Naive thymus-derived CD8-positive, alpha-beta T cell (primary cell): ENCODE measurements around the gene NID2. TPM values are rescaled to one million over a fixed set of nuclear protein-coding genes. Genes with fewer than 3 reads are reported as not detected.

ENCODE experiments used
- ATAC-seq, 2 donors: fragments of 150-1000 bp; cut with Tn5 transposase in 1 of 2; sonication (Bioruptor Pico), chemical (Tn5 transposase) in 1 of 2; 1 replicate in 1 of 2; 2 replicates in 1 of 2; pipeline ENCODE4 v1.10.0; 2021; ENCODE audit warnings: mild to moderate bottlenecking in 2 of 2, moderate library complexity in 2 of 2
- POLR2A ChIA-PET: fragments of 350-600 bp; sonication (Branson Sonifier 250); formaldehyde crosslinking; loops from one replicate; lab custom pipeline; 2021; ENCODE audit warnings: antibody characterized with exemption; lab: Charles Lee
- DNase-seq, 10 donors: peaks; one replicate each; pipeline versions ENCODE4 v3.0.0 to v3.0.0-alpha.2; 2020 to 2022
- H3K27ac Mint-ChIP-seq, 10 donors: one replicate each; pipeline ENCODE4 v1.8.0; 2020 to 2022; ENCODE audit warnings: mild to moderate bottlenecking in 10 of 10, mixed read lengths in 10 of 10, moderate library complexity in 4 of 10, inconsistent platforms in 1 of 10
- H3K27me3 Mint-ChIP-seq, 5 donors: one replicate each; pipeline ENCODE4 v1.8.0; 2021 to 2022; ENCODE audit warnings: mixed read lengths in 5 of 5
- H3K36me3 Mint-ChIP-seq, 3 donors: one replicate each; pipeline ENCODE4 v1.8.0; 2020 to 2022; ENCODE audit warnings: mixed read lengths in 3 of 3, mild to moderate bottlenecking in 2 of 3, inconsistent platforms in 1 of 3
- H3K4me1 Mint-ChIP-seq, 4 donors: one replicate each; pipeline ENCODE4 v1.8.0; 2021 to 2022; ENCODE audit warnings: mixed read lengths in 4 of 4
- H3K4me3 Mint-ChIP-seq, 10 donors: one replicate each; pipeline ENCODE4 v1.8.0; 2020 to 2022; ENCODE audit warnings: mild to moderate bottlenecking in 10 of 10, mixed read lengths in 10 of 10, moderate library complexity in 6 of 10, inconsistent platforms in 1 of 10
- H3K9me3 Mint-ChIP-seq, 9 donors: one replicate each; pipeline ENCODE4 v1.8.0; 2020 to 2022; ENCODE audit warnings: mixed read lengths in 9 of 9, mild to moderate bottlenecking in 3 of 9, inconsistent platforms in 1 of 9, moderate library complexity in 1 of 9
- polyA plus RNA-seq, 3 donors: library from polyadenylated mRNA; unstranded; fragments of 300-500 nt; fragmentation: Illumina TruSeq; gene quantifications; one replicate each; pipeline ENCODE4 v1.2.3, GENCODE V29; 2021
- total RNA-seq, 8 experiments: library from RNA in 2 of 8; stranded (reverse) in 2 of 8; gene quantifications; one replicate each; pipeline ENCODE4 v1.2.3 and lab custom pipeline; 2021 to 2026

NID2 gene
- total and polyA plus RNA-seq, 5 experiments from 2014 or later, result 0.22 to 0.98 (median 0.62) TPM; not detected in 2

- no peaks in the 10 kb centered on the region for H3K9me3 Mint-ChIP-seq
- H3K4me3 Mint-ChIP-seq, result no peak overlapping the region
- no peak for ATAC-seq
- peaks cover 0 to 1% (median 0%) of the 10 kb centered on the region in 3 donors for H3K36me3 Mint-ChIP-seq
- POLR2A ChIA-PET, result no interaction called here
- no peak for DNase-seq
- H3K27me3 Mint-ChIP-seq, result peaks cover 2 to 12% (median 6%) of the 10 kb centered on the region in 5 donors
- no peaks in the 10 kb centered on the region for H3K4me1 Mint-ChIP-seq
- H3K27ac Mint-ChIP-seq, result no peak overlapping the region
These were observed 26.5 kb upstream of the NID2 start for GRCh38 chr14:52095336-52095735.

- Mint-ChIP-seq H3K27ac (no peak overlapping the region), H3K4me3 (no peak overlapping the region)
These were observed 25.9 kb upstream of the NID2 start for GRCh38 chr14:52094546-52095271.

GRCh38 chr14:52091928-52092327 is 23.1 kb upstream of the NID2 start:
- Mint-ChIP-seq H3K27me3 (peaks cover 9 to 27% (median 17%) of the 10 kb centered on the region in 5 donors), H3K4me3 (no peak overlapping the region), H3K4me1 (no peaks in the 10 kb centered on the region), H3K9me3 (no peaks in the 10 kb centered on the region), H3K36me3 (peaks cover 0 to 6% (median 2%) of the 10 kb centered on the region in 3 donors), H3K27ac (no peak overlapping the region)
- DNase-seq, result no peak
- ATAC-seq, result no peak
- POLR2A ChIA-PET, result no interaction called here

More at GRCh38 chr14:52094546-52095271, 25.9 kb upstream of the NID2 start:
- H3K36me3 Mint-ChIP-seq, result peaks cover 0 to 2% (median 0%) of the 10 kb centered on the region in 3 donors
- ATAC-seq, result no peak
- POLR2A ChIA-PET, result no interaction called here
- H3K9me3 Mint-ChIP-seq, result no peaks in the 10 kb centered on the region
- no peak for DNase-seq
- no peaks in the 10 kb centered on the region for H3K4me1 Mint-ChIP-seq
- peaks cover 7 to 18% (median 10%) of the 10 kb centered on the region in 5 donors for H3K27me3 Mint-ChIP-seq

- H3K27ac Mint-ChIP-seq, result no peak overlapping the region
- POLR2A ChIA-PET, result no interaction called here
- H3K36me3 Mint-ChIP-seq, result peaks cover 0 to 6% (median 2%) of the 10 kb centered on the region in 3 donors
- no peak overlapping the region for H3K4me3 Mint-ChIP-seq
- peaks cover 9 to 27% (median 17%) of the 10 kb centered on the region in 5 donors for H3K27me3 Mint-ChIP-seq
- ATAC-seq (no peak), DNase-seq (no peak)
- H3K4me1 Mint-ChIP-seq, result no peaks in the 10 kb centered on the region
- peaks cover 0 to under 1% (median 0%) of the 10 kb centered on the region in 9 donors for H3K9me3 Mint-ChIP-seq
These were observed 22.1 kb upstream of the NID2 start for GRCh38 chr14:52090936-52091335.

GRCh38 chr14:52089218-52089617 is 20.4 kb upstream of the NID2 start:
- DNase-seq, result no peak
- Mint-ChIP-seq H3K4me1 (peaks cover 0 to under 1% (median 0%) of the 10 kb centered on the region in 4 donors), H3K4me3 (no peak overlapping the region), H3K36me3 (peaks cover 2 to 15% (median 9%) of the 10 kb centered on the region in 3 donors), H3K27me3 (peaks cover 9 to 27% (median 16%) of the 10 kb centered on the region in 5 donors), H3K27ac (no peak overlapping the region), H3K9me3 (peaks cover 0 to 15% (median 7%) of the 10 kb centered on the region in 9 donors)
- POLR2A ChIA-PET, result no interaction called here
- no peak for ATAC-seq

GRCh38 chr14:52086711-52087110 is 17.9 kb upstream of the NID2 start:
- H3K36me3 Mint-ChIP-seq, result peaks cover 2 to 16% (median 10%) of the 10 kb centered on the region in 3 donors
- no peak overlapping the region for H3K27ac Mint-ChIP-seq
- peaks cover 0 to 2% (median 0%) of the 10 kb centered on the region in 4 donors for H3K4me1 Mint-ChIP-seq
- H3K27me3 Mint-ChIP-seq, result peaks cover 9 to 27% (median 16%) of the 10 kb centered on the region in 5 donors
- H3K4me3 Mint-ChIP-seq, result no peak overlapping the region
- peaks cover 0 to 17% (median 8%) of the 10 kb centered on the region in 9 donors for H3K9me3 Mint-ChIP-seq
- POLR2A ChIA-PET, result no interaction called here
- ATAC-seq (no peak), DNase-seq (no peak)

GRCh38 chr14:52082903-52083302 is 14.0 kb upstream of the NID2 start:
- Mint-ChIP-seq H3K4me1 (peaks cover 0 to 2% (median 0%) of the 10 kb centered on the region in 4 donors), H3K27me3 (peaks cover under 1 to 15% (median 7%) of the 10 kb centered on the region in 5 donors), H3K36me3 (peaks cover 0 to 16% (median 7%) of the 10 kb centered on the region in 3 donors), H3K9me3 (peaks cover 0 to 17% (median 8%) of the 10 kb centered on the region in 9 donors), H3K4me3 (no peak overlapping the region), H3K27ac (no peak overlapping the region)
- POLR2A ChIA-PET, result no interaction called here
- ATAC-seq (no peak), DNase-seq (no peak)

GRCh38 chr14:52081964-52082363 is 13.1 kb upstream of the NID2 start:
- peaks cover 0 to 17% (median 8%) of the 10 kb centered on the region in 9 donors for H3K9me3 Mint-ChIP-seq
- H3K4me1 Mint-ChIP-seq, result peaks cover 0 to 2% (median 0%) of the 10 kb centered on the region in 4 donors
- DNase-seq, result no peak
- H3K27me3 Mint-ChIP-seq, result peaks cover 0 to 13% (median 6%) of the 10 kb centered on the region in 5 donors
- POLR2A ChIA-PET, result no interaction called here
- ATAC-seq, result no peak
- peaks cover 0 to 16% (median 4%) of the 10 kb centered on the region in 3 donors for H3K36me3 Mint-ChIP-seq
- peak overlapping the region in 1 of 10 donors; percentile 64 for H3K27ac Mint-ChIP-seq
- H3K4me3 Mint-ChIP-seq, result no peak overlapping the region

- no peak overlapping the region for H3K27ac Mint-ChIP-seq
- POLR2A ChIA-PET, result no interaction called here
- H3K27me3 Mint-ChIP-seq, result peaks cover 0 to 18% (median 6%) of the 10 kb centered on the region in 5 donors
- H3K9me3 Mint-ChIP-seq, result peaks cover 0 to 17% (median 8%) of the 10 kb centered on the region in 9 donors
- peaks cover 0 to 16% (median 4%) of the 10 kb centered on the region in 3 donors for H3K36me3 Mint-ChIP-seq
- ATAC-seq, result no peak
- H3K4me1 Mint-ChIP-seq, result peaks cover 0 to 2% (median 0%) of the 10 kb centered on the region in 4 donors
- DNase-seq, result no peak
- no peak overlapping the region for H3K4me3 Mint-ChIP-seq
These were observed 12.2 kb upstream of the NID2 start for GRCh38 chr14:52080808-52081755.

GRCh38 chr14:52080158-52080800 is 11.4 kb upstream of the NID2 start:
- Mint-ChIP-seq H3K36me3 (peaks cover 0 to 10% (median 4%) of the 10 kb centered on the region in 3 donors), H3K4me1 (peaks cover 0 to 2% (median 0%) of the 10 kb centered on the region in 4 donors), H3K27me3 (peaks cover 0 to 21% (median 8%) of the 10 kb centered on the region in 5 donors), H3K9me3 (peaks cover 0 to 13% (median 5%) of the 10 kb centered on the region in 9 donors), H3K27ac (no peak overlapping the region), H3K4me3 (no peak overlapping the region)
- POLR2A ChIA-PET, result no interaction called here
- no peak for ATAC-seq
- DNase-seq, result no peak

- no peak overlapping the region for H3K4me3 Mint-ChIP-seq
- H3K36me3 Mint-ChIP-seq, result peaks cover 0 to 5% (median 2%) of the 10 kb centered on the region in 3 donors
- H3K4me1 Mint-ChIP-seq, result peaks cover 0 to 2% (median 0%) of the 10 kb centered on the region in 4 donors
- DNase-seq (no peak), ATAC-seq (no peak)
- peaks cover 0 to 21% (median 9%) of the 10 kb centered on the region in 5 donors for H3K27me3 Mint-ChIP-seq
- H3K9me3 Mint-ChIP-seq, result peaks cover 0 to 9% (median 4%) of the 10 kb centered on the region in 9 donors
- no peak overlapping the region for H3K27ac Mint-ChIP-seq
- POLR2A ChIA-PET, result no interaction called here
These were observed 10.5 kb upstream of the NID2 start for GRCh38 chr14:52079239-52079959.
